ENCODE measurements around the gene KRT39.

DNA sequence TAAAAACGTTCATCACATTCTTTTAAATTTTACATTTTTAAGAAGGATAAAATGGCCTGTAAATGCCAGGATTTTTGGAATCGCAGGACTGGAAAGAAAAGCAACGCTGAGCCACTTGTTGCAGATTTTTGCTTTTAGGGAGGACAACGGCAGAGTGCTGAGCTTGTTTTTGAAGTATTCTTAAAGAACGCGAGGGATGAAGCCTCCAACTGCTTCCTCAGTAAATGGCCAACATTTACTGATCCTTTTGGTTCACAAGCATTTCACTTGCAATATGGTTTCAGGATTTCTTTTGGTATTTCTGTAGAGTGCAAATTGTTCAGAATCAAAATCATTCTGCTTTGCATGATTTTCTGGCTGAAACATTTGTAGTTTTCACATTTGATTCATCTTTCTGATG lies 26.5 kb downstream of the KRT39 start:
- no peak for TF ChIP-seq EZH2phosphoT487 (IDR thresholded peaks at IDR 0.05; ENCODE audit: unreplicated experiment)
- TF ChIP-seq, protein P1, sequence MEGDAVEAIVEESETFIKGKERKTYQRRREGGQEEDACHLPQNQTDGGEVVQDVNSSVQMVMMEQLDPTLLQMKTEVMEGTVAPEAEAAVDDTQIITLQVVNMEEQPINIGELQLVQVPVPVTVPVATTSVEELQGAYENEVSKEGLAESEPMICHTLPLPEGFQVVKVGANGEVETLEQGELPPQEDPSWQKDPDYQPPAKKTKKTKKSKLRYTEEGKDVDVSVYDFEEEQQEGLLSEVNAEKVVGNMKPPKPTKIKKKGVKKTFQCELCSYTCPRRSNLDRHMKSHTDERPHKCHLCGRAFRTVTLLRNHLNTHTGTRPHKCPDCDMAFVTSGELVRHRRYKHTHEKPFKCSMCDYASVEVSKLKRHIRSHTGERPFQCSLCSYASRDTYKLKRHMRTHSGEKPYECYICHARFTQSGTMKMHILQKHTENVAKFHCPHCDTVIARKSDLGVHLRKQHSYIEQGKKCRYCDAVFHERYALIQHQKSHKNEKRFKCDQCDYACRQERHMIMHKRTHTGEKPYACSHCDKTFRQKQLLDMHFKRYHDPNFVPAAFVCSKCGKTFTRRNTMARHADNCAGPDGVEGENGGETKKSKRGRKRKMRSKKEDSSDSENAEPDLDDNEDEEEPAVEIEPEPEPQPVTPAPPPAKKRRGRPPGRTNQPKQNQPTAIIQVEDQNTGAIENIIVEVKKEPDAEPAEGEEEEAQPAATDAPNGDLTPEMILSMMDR (conservative IDR thresholded peaks at IDR 0.05; ENCODE audit: low read depth in 2 of 2) = no peak
- no peak for TF ChIP-seq ZNF331 (CRISPR knock-in tag; IDR thresholded peaks at IDR 0.05; ENCODE audit: low read depth)
- no peak for TF ChIP-seq REST (IDR thresholded peaks at IDR 0.05; ENCODE audit: unreplicated experiment)
- TF ChIP-seq, protein P2, sequence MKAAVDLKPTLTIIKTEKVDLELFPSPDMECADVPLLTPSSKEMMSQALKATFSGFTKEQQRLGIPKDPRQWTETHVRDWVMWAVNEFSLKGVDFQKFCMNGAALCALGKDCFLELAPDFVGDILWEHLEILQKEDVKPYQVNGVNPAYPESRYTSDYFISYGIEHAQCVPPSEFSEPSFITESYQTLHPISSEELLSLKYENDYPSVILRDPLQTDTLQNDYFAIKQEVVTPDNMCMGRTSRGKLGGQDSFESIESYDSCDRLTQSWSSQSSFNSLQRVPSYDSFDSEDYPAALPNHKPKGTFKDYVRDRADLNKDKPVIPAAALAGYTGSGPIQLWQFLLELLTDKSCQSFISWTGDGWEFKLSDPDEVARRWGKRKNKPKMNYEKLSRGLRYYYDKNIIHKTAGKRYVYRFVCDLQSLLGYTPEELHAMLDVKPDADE (IDR thresholded peaks at IDR 0.05) = no peak
- no peak for TF ChIP-seq EZH2 (IDR thresholded peaks at IDR 0.05; ENCODE audit: low read depth, unreplicated experiment)

Data from GM23338 (cell line).